GM12878 (cell line): ENCODE data around the gene TPPP.
"Not testable (repeated sequence)": the region's sequence is repeated elsewhere in the genome, so short reads cannot be mapped to it uniquely, and the experiment has no call there.

Experiments used
- BRCA1 ChIP-seq: IDR thresholded peaks from 2 replicates; pipeline ENCODE4 v1.6.1; 2011; ENCODE audit warnings: low read depth, low read length, improper control_type of control experiment
- CEBPB ChIP-seq, 2 experiments: fragments of 150-350 bp in 1 of 2; IDR thresholded peaks; 2 replicates each; pipeline ENCODE4 v1.6.1; 2012 to 2014; ENCODE audit warnings: low read depth in 2 of 2, low read length in 2 of 2, borderline replicate concordance in 1 of 2, inconsistent platforms in 1 of 2
- POU2F2 ChIP-seq: IDR thresholded peaks from 3 replicates; pipeline ENCODE4 v1.6.1; 2011; ENCODE audit warnings: low read depth, mild to moderate bottlenecking, low read length, borderline replicate concordance
- TF ChIP-seq, protein P1 (sequence below): fragments of 450-650 bp; IDR thresholded peaks from 2 replicates; pipeline ENCODE4 v1.6.1; 2018; ENCODE audit warnings: mild to moderate bottlenecking, low read depth, moderate library complexity; ENCODE audit not compliant: partially characterized antibody
- TF ChIP-seq, protein P2 (sequence below): fragments of 450-650 bp; formaldehyde crosslinking; IDR thresholded peaks from 2 replicates; pipeline ENCODE4 v1.5.0; 2022; ENCODE audit warnings: mild to moderate bottlenecking, missing genetic modification characterization
- TF ChIP-seq, protein P3 (sequence below), 3 experiments: IDR thresholded peaks in 2 of 3; conservative IDR thresholded peaks in 1 of 3; 2 replicates each; pipeline ENCODE4 v1.5.1; 2011; ENCODE audit warnings: low read depth in 3 of 3, low read length in 3 of 3, mild to moderate bottlenecking in 3 of 3, control low read depth in 2 of 3, moderate library complexity in 2 of 3, inconsistent platforms in 1 of 3, mixed read lengths in 1 of 3; ENCODE audit not compliant: control insufficient read depth in 2 of 3, insufficient read depth in 1 of 3; ENCODE audit errors: extremely low read depth in 1 of 3

DNA sequence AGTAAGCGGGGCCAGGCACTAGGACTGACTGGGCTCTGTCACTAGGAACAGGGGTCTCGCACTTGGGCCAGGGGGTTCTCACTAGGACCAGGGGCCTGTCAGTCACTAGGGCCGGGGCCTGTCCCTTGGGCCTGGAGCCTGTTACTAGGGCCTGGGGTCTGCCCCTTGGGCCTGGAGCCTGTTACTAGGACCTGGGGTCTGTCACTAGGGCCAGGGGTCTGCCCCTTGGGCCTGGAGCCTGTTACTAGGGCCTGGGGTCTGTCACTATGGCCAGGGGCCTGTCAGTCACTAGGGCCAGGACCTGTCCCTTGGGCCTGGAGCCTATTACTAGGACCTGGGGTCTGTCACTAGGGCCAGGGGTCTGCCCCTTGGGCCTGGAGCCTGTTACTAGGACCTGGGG, 10.9 kb downstream of the TPPP start:
- TF ChIP-seq CEBPB (IDR thresholded peaks at IDR 0.05; ENCODE audit: borderline replicate concordance in 1 of 2, low read depth in 2 of 2, low read length in 2 of 2); BRCA1; POU2F2: not testable (repeated sequence)
- TF ChIP-seq, protein P1, sequence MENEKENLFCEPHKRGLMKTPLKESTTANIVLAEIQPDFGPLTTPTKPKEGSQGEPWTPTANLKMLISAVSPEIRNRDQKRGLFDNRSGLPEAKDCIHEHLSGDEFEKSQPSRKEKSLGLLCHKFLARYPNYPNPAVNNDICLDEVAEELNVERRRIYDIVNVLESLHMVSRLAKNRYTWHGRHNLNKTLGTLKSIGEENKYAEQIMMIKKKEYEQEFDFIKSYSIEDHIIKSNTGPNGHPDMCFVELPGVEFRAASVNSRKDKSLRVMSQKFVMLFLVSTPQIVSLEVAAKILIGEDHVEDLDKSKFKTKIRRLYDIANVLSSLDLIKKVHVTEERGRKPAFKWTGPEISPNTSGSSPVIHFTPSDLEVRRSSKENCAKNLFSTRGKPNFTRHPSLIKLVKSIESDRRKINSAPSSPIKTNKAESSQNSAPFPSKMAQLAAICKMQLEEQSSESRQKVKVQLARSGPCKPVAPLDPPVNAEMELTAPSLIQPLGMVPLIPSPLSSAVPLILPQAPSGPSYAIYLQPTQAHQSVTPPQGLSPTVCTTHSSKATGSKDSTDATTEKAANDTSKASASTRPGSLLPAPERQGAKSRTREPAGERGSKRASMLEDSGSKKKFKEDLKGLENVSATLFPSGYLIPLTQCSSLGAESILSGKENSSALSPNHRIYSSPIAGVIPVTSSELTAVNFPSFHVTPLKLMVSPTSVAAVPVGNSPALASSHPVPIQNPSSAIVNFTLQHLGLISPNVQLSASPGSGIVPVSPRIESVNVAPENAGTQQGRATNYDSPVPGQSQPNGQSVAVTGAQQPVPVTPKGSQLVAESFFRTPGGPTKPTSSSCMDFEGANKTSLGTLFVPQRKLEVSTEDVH, result not testable (repeated sequence)
- TF ChIP-seq, protein P2, sequence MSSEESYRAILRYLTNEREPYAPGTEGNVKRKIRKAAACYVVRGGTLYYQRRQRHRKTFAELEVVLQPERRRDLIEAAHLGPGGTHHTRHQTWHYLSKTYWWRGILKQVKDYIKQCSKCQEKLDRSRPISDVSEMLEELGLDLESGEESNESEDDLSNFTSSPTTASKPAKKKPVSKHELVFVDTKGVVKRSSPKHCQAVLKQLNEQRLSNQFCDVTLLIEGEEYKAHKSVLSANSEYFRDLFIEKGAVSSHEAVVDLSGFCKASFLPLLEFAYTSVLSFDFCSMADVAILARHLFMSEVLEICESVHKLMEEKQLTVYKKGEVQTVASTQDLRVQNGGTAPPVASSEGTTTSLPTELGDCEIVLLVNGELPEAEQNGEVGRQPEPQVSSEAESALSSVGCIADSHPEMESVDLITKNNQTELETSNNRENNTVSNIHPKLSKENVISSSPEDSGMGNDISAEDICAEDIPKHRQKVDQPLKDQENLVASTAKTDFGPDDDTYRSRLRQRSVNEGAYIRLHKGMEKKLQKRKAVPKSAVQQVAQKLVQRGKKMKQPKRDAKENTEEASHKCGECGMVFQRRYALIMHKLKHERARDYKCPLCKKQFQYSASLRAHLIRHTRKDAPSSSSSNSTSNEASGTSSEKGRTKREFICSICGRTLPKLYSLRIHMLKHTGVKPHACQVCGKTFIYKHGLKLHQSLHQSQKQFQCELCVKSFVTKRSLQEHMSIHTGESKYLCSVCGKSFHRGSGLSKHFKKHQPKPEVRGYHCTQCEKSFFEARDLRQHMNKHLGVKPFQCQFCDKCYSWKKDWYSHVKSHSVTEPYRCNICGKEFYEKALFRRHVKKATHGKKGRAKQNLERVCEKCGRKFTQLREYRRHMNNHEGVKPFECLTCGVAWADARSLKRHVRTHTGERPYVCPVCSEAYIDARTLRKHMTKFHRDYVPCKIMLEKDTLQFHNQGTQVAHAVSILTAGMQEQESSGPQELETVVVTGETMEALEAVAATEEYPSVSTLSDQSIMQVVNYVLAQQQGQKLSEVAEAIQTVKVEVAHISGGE (CRISPR knock-in tag), result not testable (repeated sequence)
- TF ChIP-seq, protein P3, sequence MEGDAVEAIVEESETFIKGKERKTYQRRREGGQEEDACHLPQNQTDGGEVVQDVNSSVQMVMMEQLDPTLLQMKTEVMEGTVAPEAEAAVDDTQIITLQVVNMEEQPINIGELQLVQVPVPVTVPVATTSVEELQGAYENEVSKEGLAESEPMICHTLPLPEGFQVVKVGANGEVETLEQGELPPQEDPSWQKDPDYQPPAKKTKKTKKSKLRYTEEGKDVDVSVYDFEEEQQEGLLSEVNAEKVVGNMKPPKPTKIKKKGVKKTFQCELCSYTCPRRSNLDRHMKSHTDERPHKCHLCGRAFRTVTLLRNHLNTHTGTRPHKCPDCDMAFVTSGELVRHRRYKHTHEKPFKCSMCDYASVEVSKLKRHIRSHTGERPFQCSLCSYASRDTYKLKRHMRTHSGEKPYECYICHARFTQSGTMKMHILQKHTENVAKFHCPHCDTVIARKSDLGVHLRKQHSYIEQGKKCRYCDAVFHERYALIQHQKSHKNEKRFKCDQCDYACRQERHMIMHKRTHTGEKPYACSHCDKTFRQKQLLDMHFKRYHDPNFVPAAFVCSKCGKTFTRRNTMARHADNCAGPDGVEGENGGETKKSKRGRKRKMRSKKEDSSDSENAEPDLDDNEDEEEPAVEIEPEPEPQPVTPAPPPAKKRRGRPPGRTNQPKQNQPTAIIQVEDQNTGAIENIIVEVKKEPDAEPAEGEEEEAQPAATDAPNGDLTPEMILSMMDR (IDR thresholded peaks at IDR 0.05 in 2 of 3, conservative IDR thresholded peaks at IDR 0.05 in 1 of 3; ENCODE audit: control insufficient read depth in 2 of 3, extremely low read depth in 1 of 3, insufficient read depth in 1 of 3, low read depth in 3 of 3, low read length in 3 of 3), result not testable (repeated sequence)
